ENCODE measurements around the gene ERICH4. TPM values are rescaled to one million over a fixed set of nuclear protein-coding genes. Genes with fewer than 3 reads are reported as not detected.

The ERICH4 gene
- total RNA-seq, 1 experiment from 2014 or later, result not detected

GRCh38 chr19:41492843-41493242, 49.9 kb downstream of the ERICH4 start:
- Histone ChIP-seq H3K79me2 (ENCODE audit: insufficient read depth, low read length) (no peaks in the 10 kb centered on the region), H3K27ac (ENCODE audit: low read depth, low read length) (no peak overlapping the region), H3K4me2 (ENCODE audit: low read length) (no peak overlapping the region), H2AFZ (ENCODE audit: low read depth, low read length, poor library complexity, severe bottlenecking) (no peak overlapping the region), H3K4me3 (replicated peaks in 1 of 2; ENCODE audit: low read depth in 1 of 2, low read length in 2 of 2) (no peak overlapping the region), H4K20me1 (ENCODE audit: insufficient read depth) (no peaks in the 10 kb centered on the region), H3K36me3 (ENCODE audit: control insufficient read depth in 1 of 2, insufficient read depth in 2 of 2, low read length in 2 of 2) (no peaks in the 10 kb centered on the region), H3K4me1 (ENCODE audit: control insufficient read depth in 1 of 2, insufficient read depth in 2 of 2, low read length in 2 of 2) (no peaks in the 10 kb centered on the region), H3K9ac (ENCODE audit: low read length) (no peak overlapping the region), H3K9me2 (ENCODE audit: insufficient read depth) (no peaks in the 10 kb centered on the region), H3K27me3 (ENCODE audit: insufficient read depth, low read length) (no peaks in the 10 kb centered on the region), H3K9me3 (ENCODE audit: control insufficient read depth in 1 of 2, insufficient read depth in 1 of 2, low read depth in 1 of 2, low read length in 2 of 2) (no peaks in the 10 kb centered on the region)
- no TSS peak for BruUV-seq (replicated peaks)
- ChIA-PET CTCF (no interaction called here), POLR2A (no interaction called here), RAD21 (ENCODE audit: low non-redundant PET in 1 of 2, low total read pairs in 2 of 2, uncharacterized antibody in 2 of 2, unreplicated experiment in 2 of 2) (no interaction called here)
- no peak for ATAC-seq
- TF ChIP-seq YY1 (IDR thresholded peaks at IDR 0.05; ENCODE audit: extremely low read depth, insufficient replicate concordance, low read depth, low read length) (no peak), EZH2phosphoT487 (IDR thresholded peaks at IDR 0.05; ENCODE audit: borderline replicate concordance) (no peak), CEBPB (IDR thresholded peaks at IDR 0.05; ENCODE audit: low read depth) (no peak)
- intact Hi-C loops (cut with micrococcal nuclease), result no loop called here
- no peak for DNase-seq (ENCODE audit: low read depth, low spot score)

Other genes with a start within 250 kb of the ERICH4 start
- 17.6 TPM for gene CYP2S1, start 249.9 kb upstream of the ERICH4 start, total RNA-seq (2021; ENCODE audit: unreplicated experiment)
- gene AXL, start 223.9 kb upstream of the ERICH4 start, total RNA-seq (2021; ENCODE audit: unreplicated experiment), result 47.4 TPM
- gene HNRNPUL1, start 178.8 kb upstream of the ERICH4 start, total RNA-seq (2021; ENCODE audit: unreplicated experiment), result 201 TPM
- gene CCDC97, start 133.0 kb upstream of the ERICH4 start, total RNA-seq (2021; ENCODE audit: unreplicated experiment), result 23.0 TPM
- 54.6 TPM for gene TGFB1, start 89.2 kb upstream of the ERICH4 start, total RNA-seq (2021; ENCODE audit: unreplicated experiment)
- 7.3 TPM for gene B9D2, start 79.0 kb upstream of the ERICH4 start, total RNA-seq (2021; ENCODE audit: unreplicated experiment)
- 4.4 TPM for gene TMEM91, start 66.6 kb upstream of the ERICH4 start, total RNA-seq (2021; ENCODE audit: unreplicated experiment)
- gene EXOSC5, start 45.8 kb upstream of the ERICH4 start, total RNA-seq (2021; ENCODE audit: unreplicated experiment), result 57.5 TPM
- 17.7 TPM for gene BCKDHA, start 45.3 kb upstream of the ERICH4 start, total RNA-seq (2021; ENCODE audit: unreplicated experiment)
- gene B3GNT8, start 15.8 kb upstream of the ERICH4 start, total RNA-seq (2021; ENCODE audit: unreplicated experiment), result not detected
- gene DMAC2, start 3.2 kb upstream of the ERICH4 start, total RNA-seq (2021; ENCODE audit: unreplicated experiment), result 65.6 TPM
- gene CEACAM21, start 133.0 kb downstream of the ERICH4 start, total RNA-seq (2021; ENCODE audit: unreplicated experiment), result 0.25 TPM
- not detected for gene CEACAM4, start 183.9 kb downstream of the ERICH4 start, total RNA-seq (2021; ENCODE audit: unreplicated experiment)
- not detected for gene CEACAM7, start 245.1 kb downstream of the ERICH4 start, total RNA-seq (2021; ENCODE audit: unreplicated experiment)

Measured in HCT116 (cell line).